ENCODE data around the gene SH2D3A. TPM values are rescaled to one million over a fixed set of nuclear protein-coding genes. Genes with fewer than 3 reads are reported as not detected.

The SH2D3A gene
- total and polyA plus RNA-seq, 3 experiments from 2014 or later: 21.3 to 40.6 (median 21.3) TPM

GRCh38 chr19:6734096-6734696 lies 33.0 kb downstream of the SH2D3A start:
- CTCF ChIA-PET: interaction anchor here (1.9 to 5.4 kb wide), 2 partner anchors 99 to 127 kb away, joined by 3 to 87 read pairs; no protein-coding TSS in a partner anchor
- Mint-ChIP-seq H3K4me3 (no peak overlapping the region), H3K27me3 (no peaks in the 10 kb centered on the region), H3K4me1 (peaks cover 26 to 33% (median 26%) of the 10 kb centered on the region in 3 donors), H3K36me3 (peaks cover 4 to 43% (median 4%) of the 10 kb centered on the region in 3 donors), H3K27ac (no peak overlapping the region), H3K9me3 (no peaks in the 10 kb centered on the region)
- no peaks in the 10 kb centered on the region for H3K27me3 ChIP-seq (ENCODE audit: insufficient read depth, low read length, poor library complexity, severe bottlenecking)
- H3K4me1 ChIP-seq (ENCODE audit: insufficient read depth, low read length): peaks cover 27% of the 10 kb centered on the region
- H3K9me3 ChIP-seq (ENCODE audit: low read length): no peaks in the 10 kb centered on the region
- no peak overlapping the region for H3K4me3 ChIP-seq (ENCODE audit: low read length)
- no peak overlapping the region for H3K27ac ChIP-seq (ENCODE audit: low read depth, low read length)
- POLR2A ChIA-PET: no interaction called here
- peak in 1 of 5 donors; percentile 45 for DNase-seq
- H3K36me3 ChIP-seq (ENCODE audit: insufficient read depth, low read length): no peaks in the 10 kb centered on the region

DNA sequence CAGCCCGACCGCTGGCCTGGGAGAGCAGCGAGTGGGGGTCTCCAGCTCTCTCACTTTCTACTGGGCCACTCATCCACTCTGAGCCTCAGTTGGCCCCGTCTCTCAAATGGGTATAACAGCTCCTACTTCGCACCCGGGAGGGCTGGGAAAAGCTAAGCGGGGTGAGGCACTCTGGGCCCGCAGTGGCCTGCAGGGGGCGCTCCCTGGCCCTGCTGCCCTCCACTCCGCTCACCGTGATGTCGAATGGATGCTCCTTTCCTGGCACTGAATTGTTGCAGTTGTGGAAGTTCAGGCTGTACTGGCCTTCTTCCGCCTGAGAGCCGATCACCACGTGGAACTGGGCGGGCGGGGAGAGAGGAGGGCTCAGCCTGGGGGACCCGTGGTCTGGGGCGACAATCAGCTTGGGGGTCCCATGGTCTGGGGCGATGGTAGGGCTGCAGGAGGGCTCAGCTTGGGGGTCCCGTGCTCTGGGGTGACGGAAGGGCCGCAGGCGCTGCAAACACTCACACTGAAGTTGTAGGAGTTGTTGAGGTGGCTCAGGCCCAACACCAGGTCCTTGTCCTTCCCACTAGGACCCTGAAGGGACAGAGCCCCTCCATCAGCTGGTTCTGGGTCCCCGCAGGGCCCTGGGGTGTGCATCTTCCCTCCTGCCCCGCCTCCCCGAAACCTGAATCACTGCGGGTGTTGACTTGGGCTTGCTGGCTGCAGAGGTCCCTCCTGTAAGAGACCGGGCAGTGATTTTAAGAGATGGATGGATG lies 33.7 kb downstream of the SH2D3A start:
- H3K9me3 ChIP-seq (ENCODE audit: low read length): no peaks in the 10 kb centered on the region
- POLR2A ChIA-PET: no interaction called here
- CTCF ChIA-PET: interaction anchor here (1.0 to 1.9 kb wide), 2 partner anchors 99 to 129 kb away, joined by 3 read pairs; no protein-coding TSS in a partner anchor
- no peak overlapping the region for H3K4me3 ChIP-seq (ENCODE audit: low read length)
- H3K4me1 Mint-ChIP-seq: peaks cover 19 to 26% (median 20%) of the 10 kb centered on the region in 3 donors
- H3K4me1 ChIP-seq (ENCODE audit: insufficient read depth, low read length): peaks cover 20% of the 10 kb centered on the region
- H3K36me3 Mint-ChIP-seq: peaks cover 4 to 43% (median 4%) of the 10 kb centered on the region in 3 donors
- no peak for DNase-seq
- H3K4me3 Mint-ChIP-seq: no peak overlapping the region
- H3K27ac ChIP-seq (ENCODE audit: low read depth, low read length): no peak overlapping the region
- no peaks in the 10 kb centered on the region for H3K27me3 ChIP-seq (ENCODE audit: insufficient read depth, low read length, poor library complexity, severe bottlenecking)
- no peaks in the 10 kb centered on the region for H3K9me3 Mint-ChIP-seq
- no peak overlapping the region for H3K27ac Mint-ChIP-seq
- H3K27me3 Mint-ChIP-seq: no peaks in the 10 kb centered on the region
- H3K36me3 ChIP-seq (ENCODE audit: insufficient read depth, low read length): no peaks in the 10 kb centered on the region

DNA sequence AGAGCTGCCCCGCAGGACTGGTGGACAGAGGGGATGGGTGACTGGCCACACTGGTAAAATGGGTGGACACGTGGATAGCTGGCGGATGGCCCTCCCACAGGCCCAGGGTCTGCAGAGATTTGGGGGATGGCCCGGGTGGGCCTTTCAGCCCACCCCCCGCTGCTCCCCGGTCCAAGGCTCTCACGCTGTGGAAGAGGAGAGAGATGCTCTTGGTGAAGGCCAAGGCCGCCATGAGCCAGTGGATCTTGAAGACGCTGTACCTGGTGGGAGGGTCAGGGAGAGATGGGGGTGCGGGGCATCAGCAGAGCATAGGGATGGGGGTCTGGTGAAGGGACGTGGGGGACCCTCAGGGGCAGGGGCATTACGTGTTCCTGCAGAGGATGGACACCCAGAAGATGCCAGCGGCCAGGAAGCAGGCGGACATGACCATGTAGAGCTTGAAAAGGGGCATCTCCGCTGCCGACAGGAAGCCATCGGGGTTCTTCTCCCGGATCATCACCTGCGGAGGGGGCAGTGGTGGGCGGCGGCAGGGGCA lies 34.4 kb downstream of the SH2D3A start:
- Histone ChIP-seq H3K36me3 (ENCODE audit: insufficient read depth, low read length) (no peaks in the 10 kb centered on the region), H3K4me3 (ENCODE audit: low read length) (no peak overlapping the region), H3K9me3 (ENCODE audit: low read length) (no peaks in the 10 kb centered on the region), H3K27me3 (ENCODE audit: insufficient read depth, low read length, poor library complexity, severe bottlenecking) (no peaks in the 10 kb centered on the region), H3K4me1 (ENCODE audit: insufficient read depth, low read length) (peaks cover 13% of the 10 kb centered on the region), H3K27ac (ENCODE audit: low read depth, low read length) (no peak overlapping the region)
- no peak overlapping the region for H3K27ac Mint-ChIP-seq
- ChIA-PET POLR2A (no interaction called here), CTCF (interaction anchor here (1.0 to 1.9 kb wide), 2 partner anchors 98 to 129 kb away, joined by 3 read pairs; no protein-coding TSS in a partner anchor)
- H3K4me3 Mint-ChIP-seq: no peak overlapping the region
- peak in 1 of 5 donors; percentile 44 for DNase-seq
- H3K36me3 Mint-ChIP-seq: peaks cover 4 to 43% (median 4%) of the 10 kb centered on the region in 3 donors
- no peaks in the 10 kb centered on the region for H3K27me3 Mint-ChIP-seq
- no peaks in the 10 kb centered on the region for H3K9me3 Mint-ChIP-seq
- H3K4me1 Mint-ChIP-seq: peaks cover 13 to 19% (median 13%) of the 10 kb centered on the region in 3 donors

DNA sequence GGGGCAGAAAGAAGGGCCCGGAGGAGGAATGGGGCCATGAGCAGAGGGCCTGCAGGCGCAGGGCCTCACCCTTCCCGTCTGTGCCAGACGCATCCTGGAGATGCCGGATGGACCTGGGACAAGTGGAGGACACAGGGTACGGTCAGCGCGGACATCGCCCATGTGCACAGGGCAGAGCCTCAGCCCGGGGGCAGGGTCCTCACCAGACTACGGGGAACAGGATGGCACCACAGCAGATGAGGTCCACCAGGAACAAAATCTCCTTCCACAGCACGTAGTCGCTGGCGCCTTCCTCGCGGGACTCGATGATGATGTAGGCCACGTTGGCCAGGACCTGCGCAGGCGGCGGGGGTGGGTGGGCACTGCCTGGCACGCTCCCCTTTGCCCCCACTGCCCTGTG lies 35.4 kb downstream of the SH2D3A start:
- CTCF ChIA-PET: no interaction called here
- Histone ChIP-seq H3K4me3 (ENCODE audit: low read length) (no peak overlapping the region), H3K9me3 (ENCODE audit: low read length) (no peaks in the 10 kb centered on the region), H3K27me3 (ENCODE audit: insufficient read depth, low read length, poor library complexity, severe bottlenecking) (no peaks in the 10 kb centered on the region), H3K36me3 (ENCODE audit: insufficient read depth, low read length) (no peaks in the 10 kb centered on the region), H3K4me1 (ENCODE audit: insufficient read depth, low read length) (peaks cover 12% of the 10 kb centered on the region), H3K27ac (ENCODE audit: low read depth, low read length) (no peak overlapping the region)
- Mint-ChIP-seq H3K4me3 (no peak overlapping the region), H3K27me3 (no peaks in the 10 kb centered on the region), H3K4me1 (peaks cover 9 to 15% (median 9%) of the 10 kb centered on the region in 3 donors), H3K9me3 (no peaks in the 10 kb centered on the region), H3K27ac (no peak overlapping the region), H3K36me3 (peaks cover 4 to 40% (median 4%) of the 10 kb centered on the region in 3 donors)
- no peak for DNase-seq
- POLR2A ChIA-PET: interaction anchor here (0.6 kb wide), 1 partner anchor 159 kb away, joined by 8 read pairs; no protein-coding TSS in a partner anchor

DNA sequence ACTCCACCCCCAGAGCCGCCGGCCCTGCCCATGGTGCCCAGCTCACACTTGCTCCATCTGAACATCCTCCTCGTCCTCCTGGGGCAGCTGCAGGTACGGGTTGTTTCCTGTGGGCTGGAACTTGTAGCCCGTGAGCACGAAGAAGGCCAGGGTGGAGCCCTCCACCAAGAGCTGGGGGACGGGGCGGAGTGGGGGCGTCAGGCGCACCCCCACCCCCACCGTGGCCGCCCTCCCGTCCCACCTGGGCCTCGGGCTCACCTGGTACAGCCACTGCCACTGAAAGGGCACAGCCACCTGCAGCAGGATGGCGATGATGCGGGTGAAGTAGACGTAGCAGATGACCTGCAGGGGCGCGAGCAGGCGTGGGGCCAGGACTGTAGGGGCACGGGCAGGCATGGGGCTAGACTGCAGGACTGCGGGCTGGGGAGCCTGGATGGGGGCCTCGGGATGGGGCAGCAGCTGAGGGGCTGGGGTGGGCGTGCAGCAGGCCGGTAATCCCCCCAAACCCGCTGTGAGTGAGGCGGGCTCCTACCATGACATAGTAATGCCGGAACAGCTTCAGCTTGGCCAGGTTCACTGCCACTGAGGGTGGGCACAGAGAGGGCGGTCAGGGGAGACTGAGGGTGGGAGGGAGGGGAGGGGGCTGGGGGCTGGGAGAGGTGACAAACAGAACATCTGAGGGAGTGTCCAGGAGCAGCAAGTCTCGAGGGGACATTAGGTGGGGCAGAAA lies 36.1 kb downstream of the SH2D3A start:
- Histone ChIP-seq H3K4me1 (ENCODE audit: insufficient read depth, low read length) (peaks cover 10% of the 10 kb centered on the region), H3K9me3 (ENCODE audit: low read length) (no peaks in the 10 kb centered on the region), H3K27me3 (ENCODE audit: insufficient read depth, low read length, poor library complexity, severe bottlenecking) (no peaks in the 10 kb centered on the region), H3K4me3 (ENCODE audit: low read length) (no peak overlapping the region), H3K36me3 (ENCODE audit: insufficient read depth, low read length) (no peaks in the 10 kb centered on the region), H3K27ac (ENCODE audit: low read depth, low read length) (no peak overlapping the region)
- Mint-ChIP-seq H3K27me3 (no peaks in the 10 kb centered on the region), H3K4me1 (peaks cover 4 to 7% (median 5%) of the 10 kb centered on the region in 3 donors), H3K36me3 (peaks cover 4 to 35% (median 4%) of the 10 kb centered on the region in 3 donors), H3K4me3 (no peak overlapping the region), H3K27ac (no peak overlapping the region), H3K9me3 (no peaks in the 10 kb centered on the region)
- peak in 1 of 5 donors; percentile 48 for DNase-seq
- ChIA-PET CTCF (no interaction called here), POLR2A (interaction anchor here (0.6 kb wide), 2 partner anchors 8 to 159 kb away, joined by 3 to 8 read pairs; no protein-coding TSS in a partner anchor)

DNA sequence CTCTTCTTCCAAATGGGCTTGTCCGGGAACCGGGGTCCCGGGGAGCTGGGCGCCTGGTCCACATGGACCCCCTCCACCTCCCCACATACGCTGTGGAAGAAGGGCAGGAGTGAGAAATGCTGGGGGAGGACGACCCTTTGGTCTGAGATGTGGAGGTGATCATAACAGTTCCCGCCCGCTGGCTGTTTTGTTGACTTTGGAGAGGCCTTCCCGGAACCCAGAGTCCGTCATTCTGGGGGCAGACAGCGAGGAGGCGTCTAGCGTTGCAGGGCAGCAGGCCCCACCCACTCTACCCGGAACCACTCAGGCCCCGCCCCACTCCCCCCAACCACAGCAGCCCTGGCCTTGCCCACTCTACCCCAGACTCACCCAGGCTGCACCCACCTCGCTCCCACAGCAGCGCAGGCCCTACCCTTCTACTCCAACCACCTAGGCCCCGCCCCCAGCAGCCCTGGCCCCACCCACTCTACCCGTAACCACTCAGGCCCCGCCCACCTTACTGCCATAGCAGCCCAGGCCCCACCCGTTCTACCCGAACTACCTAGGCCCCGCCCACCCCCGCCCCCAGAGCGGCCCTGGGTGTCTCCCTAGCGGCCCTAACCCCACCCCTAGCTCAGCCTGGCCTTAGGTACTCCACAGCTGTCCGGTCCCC lies 37.0 kb downstream of the SH2D3A start:
- Mint-ChIP-seq H3K36me3 (peaks cover 4 to 33% (median 4%) of the 10 kb centered on the region in 3 donors), H3K27me3 (no peaks in the 10 kb centered on the region), H3K9me3 (no peaks in the 10 kb centered on the region), H3K4me3 (no peak overlapping the region), H3K27ac (no peak overlapping the region), H3K4me1 (peaks cover 0 to 7% (median 3%) of the 10 kb centered on the region in 3 donors)
- POLR2A ChIA-PET: no interaction called here
- Histone ChIP-seq H3K27me3 (ENCODE audit: insufficient read depth, low read length, poor library complexity, severe bottlenecking) (no peaks in the 10 kb centered on the region), H3K9me3 (ENCODE audit: low read length) (no peaks in the 10 kb centered on the region), H3K27ac (ENCODE audit: low read depth, low read length) (peak overlapping the region; percentile 64), H3K4me3 (ENCODE audit: low read length) (no peak overlapping the region), H3K4me1 (ENCODE audit: insufficient read depth, low read length) (peaks cover 1% of the 10 kb centered on the region), H3K36me3 (ENCODE audit: insufficient read depth, low read length) (no peaks in the 10 kb centered on the region)
- DNase-seq: peak in 1 of 5 donors; percentile 49
- CTCF ChIA-PET: interaction anchor here (0.6 to 1.7 kb wide), 3 partner anchors 78 to 133 kb away, joined by 3 to 5 read pairs (median 3); no protein-coding TSS in a partner anchor

DNA sequence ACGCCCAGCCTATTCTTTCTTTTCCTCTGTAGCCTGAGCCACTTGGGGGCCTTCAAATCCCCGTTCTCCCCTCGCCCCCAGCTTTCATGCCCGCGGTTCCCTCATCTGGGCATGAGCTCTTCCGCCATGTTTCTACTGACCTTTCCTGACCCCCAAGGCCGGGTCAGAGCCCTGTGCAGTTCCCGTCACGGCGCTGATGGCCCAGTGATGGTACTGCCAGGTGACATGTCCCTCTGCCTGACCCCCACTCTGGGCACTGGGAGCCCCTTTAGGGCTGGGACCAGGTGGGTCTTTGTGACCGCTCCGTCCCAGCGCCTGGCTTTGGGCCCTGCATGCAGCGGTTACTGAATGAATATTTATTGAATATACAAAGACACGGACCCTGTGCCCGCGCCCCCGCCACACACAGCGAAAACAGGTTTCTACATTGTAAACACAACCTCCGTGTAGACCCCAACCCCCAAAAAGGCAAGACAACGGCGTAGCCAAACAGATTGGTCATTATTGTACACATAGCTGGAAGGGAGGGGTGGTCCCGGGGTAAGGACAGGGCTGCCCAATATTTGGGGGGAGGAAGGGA lies 37.6 kb downstream of the SH2D3A start:
- H3K27me3 ChIP-seq (ENCODE audit: insufficient read depth, low read length, poor library complexity, severe bottlenecking): no peaks in the 10 kb centered on the region
- H3K27ac ChIP-seq (ENCODE audit: low read depth, low read length): peak overlapping the region; percentile 64
- POLR2A ChIA-PET: no interaction called here
- Mint-ChIP-seq H3K36me3 (peaks cover 4 to 33% (median 4%) of the 10 kb centered on the region in 3 donors), H3K9me3 (no peaks in the 10 kb centered on the region), H3K4me3 (no peak overlapping the region), H3K27ac (peak overlapping the region in 1 of 8 donors; percentile 27), H3K27me3 (peaks cover 0 to 1% of the 10 kb centered on the region in 2 donors), H3K4me1 (peaks cover 5 to 9% (median 7%) of the 10 kb centered on the region in 3 donors)
- no peak overlapping the region for H3K4me3 ChIP-seq (ENCODE audit: low read length)
- H3K9me3 ChIP-seq (ENCODE audit: low read length): no peaks in the 10 kb centered on the region
- CTCF ChIA-PET: interaction anchor here (0.6 to 1.7 kb wide), 3 partner anchors 77 to 134 kb away, joined by 3 to 5 read pairs (median 3); no protein-coding TSS in a partner anchor
- no peaks in the 10 kb centered on the region for H3K36me3 ChIP-seq (ENCODE audit: insufficient read depth, low read length)
- no peak for DNase-seq
- H3K4me1 ChIP-seq (ENCODE audit: insufficient read depth, low read length): no peaks in the 10 kb centered on the region

Data from CD8-positive, alpha-beta memory T cell (primary cell).